Suprapubic skin (tissue), 4 donors: ENCODE measurements around the gene GSG1L. TPM values are rescaled to one million over a fixed set of nuclear protein-coding genes. Genes with fewer than 3 reads are reported as not detected.
"Not testable (repeated sequence)": the region's sequence is repeated elsewhere in the genome, so short reads cannot be mapped to it uniquely, and the experiment has no call there.

ENCODE experiments used
- DNase-seq, 2 donors: peaks; one replicate each; pipeline ENCODE4 v3.0.0-alpha.2; 2019; ENCODE audit warnings: low spot score in 2 of 2
- H3K27ac ChIP-seq: fragments of 200-600 bp; sonication (generic); one replicate; pipeline ENCODE4 v1.5.1; 2019
- H3K27me3 ChIP-seq: fragments of 200-600 bp; sonication (generic); one replicate; pipeline ENCODE4 v1.5.1; 2019
- H3K36me3 ChIP-seq: fragments of 200-600 bp; sonication (generic); one replicate; pipeline ENCODE4 v1.5.1; 2019
- H3K4me1 ChIP-seq: fragments of 200-600 bp; sonication (generic); one replicate; pipeline ENCODE4 v1.5.1; 2019
- H3K4me3 ChIP-seq: fragments of 200-600 bp; sonication (generic); one replicate; pipeline ENCODE4 v1.5.1; 2019; ENCODE audit warnings: mild to moderate bottlenecking
- H3K9me3 ChIP-seq: fragments of 200-600 bp; sonication (generic); one replicate; pipeline ENCODE4 v1.5.1; 2019
- CTCF ChIP-seq, 2 donors: fragments of 200-600 bp in 1 of 2; fragments of 450-650 bp in 1 of 2; sonication (generic) in 1 of 2; IDR thresholded peaks; one replicate each; pipeline ENCODE4 v1.5.1; 2016 to 2019; ENCODE audit warnings: antibody characterized with exemption in 2 of 2, mild to moderate bottlenecking in 1 of 2, moderate library complexity in 1 of 2
- EP300 ChIP-seq: sonication (generic); formaldehyde crosslinking; IDR thresholded peaks from one replicate; pipeline ENCODE4 v1.6.1; 2017; ENCODE audit warnings: antibody characterized with exemption
- POLR2A ChIP-seq, 2 donors: fragments of 450-650 bp; IDR thresholded peaks; one replicate each; pipeline ENCODE4 v1.6.1; 2017; ENCODE audit warnings: antibody characterized with exemption in 2 of 2, mild to moderate bottlenecking in 2 of 2, moderate library complexity in 2 of 2
- POLR2AphosphoS5 ChIP-seq, 3 donors: sonication (generic); formaldehyde crosslinking; IDR thresholded peaks; one replicate each; pipeline ENCODE4 v1.6.1; 2017; ENCODE audit warnings: antibody characterized with exemption in 3 of 3
- WGBS: methylation state at CpG from one replicate; pipeline ENCODE4 v1.1.5; 2018; 5-methylcytosine and 5-hydroxymethylcytosine counted together
- total RNA-seq, 4 donors: library from RNA; depleted of rRNA; stranded (reverse); fragments of >200 nt; gene quantifications; one replicate each; pipeline ENCODE4 v1.1.0, GENCODE V29; 2016

Gene GSG1L
- total RNA-seq, 4 donors from 2014 or later = 0.64 to 1.7 TPM; not detected in 2

GRCh38 chr16:27890866-27891265 lies 172.6 kb downstream of the GSG1L start:
- WGBS = 50% methylated on average over 11 of the region's 12 CpGs
- H3K27me3 ChIP-seq = peaks cover 39% of the 10 kb centered on the region
- no peaks in the 10 kb centered on the region for H3K4me1 ChIP-seq
- no peaks in the 10 kb centered on the region for H3K9me3 ChIP-seq
- H3K4me3 ChIP-seq = no peak overlapping the region
- H3K27ac ChIP-seq = no peak overlapping the region
- no peaks in the 10 kb centered on the region for H3K36me3 ChIP-seq
- TF ChIP-seq CTCF (IDR thresholded peaks at IDR 0.05) (no peak), POLR2A (IDR thresholded peaks at IDR 0.05) (no peak), EP300 (no peak), POLR2AphosphoS5 (IDR thresholded peaks at IDR 0.05) (no peak)
- DNase-seq = no peak

DNA sequence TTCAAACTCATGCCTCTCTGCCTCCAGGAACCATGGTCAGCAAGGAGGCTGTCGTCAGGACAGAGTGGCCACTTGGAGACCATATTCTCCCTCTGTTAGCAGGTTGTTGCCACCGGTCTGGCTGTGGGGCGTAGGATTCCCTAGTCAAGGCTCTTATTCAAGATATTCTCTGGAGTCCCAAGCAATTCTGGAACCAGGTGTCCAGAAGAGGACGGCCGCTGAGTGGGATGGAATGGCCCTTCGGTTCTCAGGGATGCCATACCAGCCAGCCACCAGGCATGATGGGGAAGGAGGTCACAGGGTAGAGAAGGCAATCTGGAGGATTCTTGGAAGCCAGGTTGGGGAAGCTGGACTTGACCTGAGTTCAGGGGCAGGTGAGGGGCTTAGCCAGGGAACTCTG lies 173.5 kb downstream of the GSG1L start:
- Histone ChIP-seq H3K36me3 (no peaks in the 10 kb centered on the region), H3K9me3 (no peaks in the 10 kb centered on the region), H3K4me1 (no peaks in the 10 kb centered on the region), H3K27me3 (peaks cover 36% of the 10 kb centered on the region), H3K27ac (no peak overlapping the region), H3K4me3 (no peak overlapping the region)
- 76% methylated on average over 6 of the region's 6 CpGs for WGBS
- no peak for TF ChIP-seq EP300
- TF ChIP-seq POLR2A (IDR thresholded peaks at IDR 0.05) = no peak
- no peak for TF ChIP-seq CTCF (IDR thresholded peaks at IDR 0.05)
- no peak for TF ChIP-seq POLR2AphosphoS5 (IDR thresholded peaks at IDR 0.05)
- no peak for DNase-seq

DNA sequence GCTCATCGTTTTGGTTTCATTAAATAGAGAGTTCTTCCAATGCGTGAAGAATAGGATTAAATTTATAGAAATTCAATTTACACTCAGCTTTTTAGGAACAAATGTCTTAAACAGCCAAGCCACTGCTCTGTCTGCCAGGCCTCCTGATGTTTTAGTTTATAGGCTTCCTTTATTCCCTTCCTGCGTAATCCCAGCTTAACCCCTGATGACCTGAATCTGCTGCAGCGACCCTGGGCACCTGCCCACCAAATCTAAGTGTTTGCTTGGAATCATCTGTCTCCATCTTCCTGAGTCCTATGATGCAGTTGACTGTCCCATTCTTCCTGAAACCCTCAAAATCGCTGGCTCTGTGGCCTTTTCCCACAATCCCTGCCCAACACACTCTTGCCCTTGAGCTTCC lies 179.9 kb downstream of the GSG1L start:
- no peaks in the 10 kb centered on the region for H3K4me1 ChIP-seq
- H3K36me3 ChIP-seq = no peaks in the 10 kb centered on the region
- WGBS = 66% methylated on average over 4 of the region's 5 CpGs
- DNase-seq = no peak
- no peaks in the 10 kb centered on the region for H3K9me3 ChIP-seq
- H3K27ac ChIP-seq = no peak overlapping the region
- no peak for TF ChIP-seq EP300
- no peak for TF ChIP-seq POLR2AphosphoS5 (IDR thresholded peaks at IDR 0.05)
- no peak for TF ChIP-seq POLR2A (IDR thresholded peaks at IDR 0.05)
- no peak for TF ChIP-seq CTCF (IDR thresholded peaks at IDR 0.05)
- H3K4me3 ChIP-seq = no peak overlapping the region
- H3K27me3 ChIP-seq = peaks cover 19% of the 10 kb centered on the region

DNA sequence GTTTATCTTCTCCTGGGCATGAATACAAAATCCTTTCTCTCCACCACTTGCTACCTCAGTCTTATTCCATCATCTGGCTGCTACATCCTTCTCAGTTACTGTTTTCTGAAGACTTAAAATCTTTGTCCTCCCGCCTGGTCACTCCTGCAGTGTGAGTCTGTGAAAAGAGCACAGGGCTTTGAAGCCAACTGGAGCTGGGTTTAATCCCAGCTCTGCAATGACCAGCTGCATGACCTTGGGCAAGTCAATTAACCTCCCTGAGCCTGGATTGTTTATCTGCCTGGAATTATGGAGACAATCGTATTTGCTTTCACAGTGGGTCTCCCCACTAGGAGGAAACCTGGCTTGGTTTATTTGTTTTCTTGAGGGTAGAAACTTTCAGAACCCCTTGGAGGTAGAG lies 183.2 kb downstream of the GSG1L start:
- H3K4me1 ChIP-seq = no peaks in the 10 kb centered on the region
- TF ChIP-seq POLR2AphosphoS5 (IDR thresholded peaks at IDR 0.05) (no peak), EP300 (no peak), CTCF (IDR thresholded peaks at IDR 0.05) (no peak)
- H3K4me3 ChIP-seq = no peak overlapping the region
- H3K36me3 ChIP-seq = no peaks in the 10 kb centered on the region
- H3K9me3 ChIP-seq = no peaks in the 10 kb centered on the region
- DNase-seq = no peak
- no peak overlapping the region for H3K27ac ChIP-seq
- WGBS = 78% methylated on average over 2 of the region's 2 CpGs
- peaks cover 12% of the 10 kb centered on the region for H3K27me3 ChIP-seq

GRCh38 chr16:27879601-27880247 lies 183.8 kb downstream of the GSG1L start:
- WGBS = 72% methylated on average over 3 of the region's 3 CpGs
- H3K27ac ChIP-seq = no peak overlapping the region
- H3K27me3 ChIP-seq = peaks cover 7% of the 10 kb centered on the region
- no peak overlapping the region for H3K4me3 ChIP-seq
- H3K4me1 ChIP-seq = no peaks in the 10 kb centered on the region
- H3K9me3 ChIP-seq = no peaks in the 10 kb centered on the region
- DNase-seq = no peak
- TF ChIP-seq POLR2A (IDR thresholded peaks at IDR 0.05) = no peak
- TF ChIP-seq POLR2AphosphoS5 (IDR thresholded peaks at IDR 0.05) = no peak
- no peak for TF ChIP-seq CTCF (IDR thresholded peaks at IDR 0.05)
- TF ChIP-seq EP300 = no peak
- H3K36me3 ChIP-seq = no peaks in the 10 kb centered on the region

GRCh38 chr16:27872627-27873026 lies 190.9 kb downstream of the GSG1L start:
- not testable (repeated sequence) for H3K4me3 ChIP-seq, H3K36me3 ChIP-seq, H3K27ac ChIP-seq, H3K4me1 ChIP-seq, H3K9me3 ChIP-seq, H3K27me3 ChIP-seq, DNase-seq
- 100% methylated on average over 1 of the region's 1 CpG for WGBS
